Loucy (cell line): Measurements from ENCODE around the gene TLK1.

ENCODE experiments used
- H2AFZ ChIP-seq: fragments of 200-600 bp; sonication (generic); 2 replicates; pipeline ENCODE4 v1.6.0; 2016; ENCODE audit warnings: antibody characterized with exemption, mild to moderate bottlenecking, low read length, moderate library complexity
- H3F3A ChIP-seq: fragments of 200-600 bp; 2 replicates; pipeline ENCODE4 v1.6.0; 2016; ENCODE audit warnings: antibody characterized with exemption, low read depth, mild to moderate bottlenecking
- H3K27me3 ChIP-seq: fragments of 200-600 bp; sonication (generic); 2 replicates; pipeline ENCODE4 v1.6.1; 2014; ENCODE audit warnings: low read length, mild to moderate bottlenecking; ENCODE audit not compliant: insufficient read depth, poor library complexity, severe bottlenecking
- H3K36me3 ChIP-seq: fragments of 200-600 bp; sonication (generic); 2 replicates; pipeline ENCODE4 v1.6.1; 2016; ENCODE audit warnings: low read length; ENCODE audit not compliant: insufficient read depth
- H3K4me1 ChIP-seq: fragments of 200-600 bp; sonication (generic); 2 replicates; pipeline ENCODE4 v1.5.1; 2014; ENCODE audit warnings: low read length, mild to moderate bottlenecking; ENCODE audit not compliant: insufficient read depth, poor library complexity, severe bottlenecking
- H3K4me2 ChIP-seq: fragments of 200-600 bp; sonication (generic); 2 replicates; pipeline ENCODE4 v1.6.0; 2014; ENCODE audit warnings: antibody characterized with exemption, low read length, low read depth, mild to moderate bottlenecking; ENCODE audit not compliant: poor library complexity, severe bottlenecking
- H3K4me3 ChIP-seq: fragments of 200-600 bp; sonication (generic); 2 replicates; pipeline ENCODE4 v1.5.1; 2014; ENCODE audit warnings: low read length, mild to moderate bottlenecking, mixed read lengths; ENCODE audit not compliant: poor library complexity, severe bottlenecking
- H3K79me2 ChIP-seq: fragments of 200-600 bp; sonication (generic); 2 replicates; pipeline ENCODE4 v1.6.1; 2014; ENCODE audit warnings: low read length; ENCODE audit not compliant: insufficient read depth
- H3K9ac ChIP-seq: fragments of 200-600 bp; sonication (generic); 2 replicates; pipeline ENCODE4 v1.6.0; 2014; ENCODE audit warnings: mild to moderate bottlenecking, low read depth, low read length, moderate library complexity; ENCODE audit not compliant: poor library complexity, severe bottlenecking
- H3K9me2 ChIP-seq: fragments of 200-600 bp; sonication (generic); replicated peaks from 2 replicates; pipeline ENCODE4 v1.6.1; 2016; ENCODE audit warnings: low read depth, low read length, mixed read lengths
- H3K9me3 ChIP-seq: fragments of 200-600 bp; sonication (generic); 2 replicates; pipeline ENCODE4 v1.6.1; 2014; ENCODE audit warnings: mild to moderate bottlenecking, antibody characterized with exemption, low read length, low read depth; ENCODE audit not compliant: insufficient read depth
- H4K20me1 ChIP-seq: fragments of 200-600 bp; sonication (generic); 2 replicates; pipeline ENCODE4 v1.6.0; 2014; ENCODE audit warnings: antibody characterized with exemption, low read length, mild to moderate bottlenecking; ENCODE audit not compliant: insufficient read depth, poor library complexity, severe bottlenecking
- CTCF ChIP-seq: fragments of 200-600 bp; sonication (generic); conservative IDR thresholded peaks from 2 replicates; pipeline ENCODE4 v1.5.1; 2014; ENCODE audit warnings: mild to moderate bottlenecking, antibody characterized with exemption, low read length
- EZH2phosphoT487 ChIP-seq: fragments of 200-600 bp; IDR thresholded peaks from 2 replicates; pipeline ENCODE4 v1.6.1; 2018; ENCODE audit warnings: antibody characterized with exemption, mild to moderate bottlenecking, moderate library complexity, borderline replicate concordance

The TLK1 gene

GRCh38 chr2:171109571-171109970 is 51.1 kb downstream of the TLK1 start:
- peaks cover 14% of the 10 kb centered on the region for H3K36me3 ChIP-seq
- H3K4me2 ChIP-seq, result no peak overlapping the region
- no peak overlapping the region for H2AFZ ChIP-seq
- no peaks in the 10 kb centered on the region for H3F3A ChIP-seq
- H3K4me1 ChIP-seq, result peaks cover 7% of the 10 kb centered on the region
- H3K9me2 ChIP-seq, result no peaks in the 10 kb centered on the region
- H3K27me3 ChIP-seq, result no peaks in the 10 kb centered on the region
- peaks cover 91% of the 10 kb centered on the region for H4K20me1 ChIP-seq
- H3K4me3 ChIP-seq, result no peak overlapping the region
- peaks cover 99% of the 10 kb centered on the region for H3K79me2 ChIP-seq
- no peaks in the 10 kb centered on the region for H3K9me3 ChIP-seq
- TF ChIP-seq EZH2phosphoT487 (no peak), CTCF (no peak)
- no peak overlapping the region for H3K9ac ChIP-seq

GRCh38 chr2:171109020-171109419 is 51.7 kb downstream of the TLK1 start:
- Histone ChIP-seq H3K9me2 (no peaks in the 10 kb centered on the region), H4K20me1 (peaks cover 91% of the 10 kb centered on the region), H3K4me2 (no peak overlapping the region), H3K27me3 (no peaks in the 10 kb centered on the region), H3K9ac (no peak overlapping the region), H3K79me2 (peaks cover 99% of the 10 kb centered on the region), H3K4me1 (peaks cover 7% of the 10 kb centered on the region), H2AFZ (no peak overlapping the region), H3K9me3 (no peaks in the 10 kb centered on the region), H3F3A (no peaks in the 10 kb centered on the region), H3K4me3 (no peak overlapping the region), H3K36me3 (peaks cover 9% of the 10 kb centered on the region)
- TF ChIP-seq EZH2phosphoT487, result no peak
- no peak for TF ChIP-seq CTCF

GRCh38 chr2:171107803-171108202 is 52.9 kb downstream of the TLK1 start:
- H3F3A ChIP-seq, result no peaks in the 10 kb centered on the region
- no peaks in the 10 kb centered on the region for H3K9me3 ChIP-seq
- no peak overlapping the region for H3K4me2 ChIP-seq
- H3K27me3 ChIP-seq, result no peaks in the 10 kb centered on the region
- peaks cover 99% of the 10 kb centered on the region for H3K79me2 ChIP-seq
- peaks cover 13% of the 10 kb centered on the region for H3K4me1 ChIP-seq
- no peak overlapping the region for H3K4me3 ChIP-seq
- peaks cover 93% of the 10 kb centered on the region for H4K20me1 ChIP-seq
- no peak overlapping the region for H2AFZ ChIP-seq
- H3K9ac ChIP-seq, result no peak overlapping the region
- peaks cover 7% of the 10 kb centered on the region; the same call in 1 of the 2 replicates for H3K36me3 ChIP-seq
- TF ChIP-seq CTCF (no peak), EZH2phosphoT487 (no peak)
- no peaks in the 10 kb centered on the region for H3K9me2 ChIP-seq
